ENCODE data around the gene NIN. TPM values are rescaled to one million over a fixed set of nuclear protein-coding genes. Genes with fewer than 3 reads are reported as not detected.

NIN gene
- total RNA-seq, 1 experiment from 2014 or later: 19.2 TPM

DNA sequence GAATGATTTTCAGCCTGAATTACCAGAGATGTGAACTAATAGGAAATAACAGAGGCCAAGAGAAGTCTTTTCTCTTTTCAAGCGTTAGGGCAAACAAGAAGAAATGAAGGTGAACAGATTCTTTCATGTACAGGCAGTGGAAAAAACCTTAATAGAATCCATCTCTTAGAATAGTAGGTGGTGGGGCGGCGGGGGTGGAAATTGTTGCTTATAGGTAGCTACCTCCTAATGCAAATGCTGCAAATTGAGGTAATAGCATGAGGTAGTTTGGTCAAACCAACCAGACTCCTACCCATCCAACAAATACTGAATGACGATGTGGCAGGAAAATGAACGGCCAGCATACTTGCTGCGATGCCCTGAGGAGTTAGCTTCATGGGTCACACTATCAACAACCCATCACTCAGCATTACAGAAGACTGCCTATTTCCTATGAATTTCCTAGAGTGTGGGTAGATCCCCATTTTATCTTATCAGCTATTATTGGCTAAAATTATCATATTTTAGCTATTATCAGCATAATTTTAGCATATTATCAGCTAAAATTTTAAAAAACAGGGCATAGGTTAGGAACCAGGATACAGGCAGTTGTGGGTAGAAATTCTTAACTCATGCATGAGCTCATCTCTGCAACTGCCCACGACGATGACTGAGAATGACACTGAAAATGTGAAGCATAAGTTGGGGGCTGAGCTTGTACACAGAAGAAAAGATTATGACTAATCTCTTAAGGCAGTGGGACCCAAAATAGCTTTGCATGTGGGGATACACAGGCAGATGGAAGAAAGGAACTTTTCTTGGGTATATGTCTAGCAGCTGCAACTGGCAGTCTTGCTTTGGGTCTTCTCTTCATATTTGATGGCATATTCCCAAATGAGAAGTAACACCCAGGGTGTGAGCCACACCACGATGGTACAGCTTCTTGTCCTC lies 68.7 kb downstream of the NIN start:
- DNase-seq (ENCODE audit: low spot score): peak; percentile 57

DNA sequence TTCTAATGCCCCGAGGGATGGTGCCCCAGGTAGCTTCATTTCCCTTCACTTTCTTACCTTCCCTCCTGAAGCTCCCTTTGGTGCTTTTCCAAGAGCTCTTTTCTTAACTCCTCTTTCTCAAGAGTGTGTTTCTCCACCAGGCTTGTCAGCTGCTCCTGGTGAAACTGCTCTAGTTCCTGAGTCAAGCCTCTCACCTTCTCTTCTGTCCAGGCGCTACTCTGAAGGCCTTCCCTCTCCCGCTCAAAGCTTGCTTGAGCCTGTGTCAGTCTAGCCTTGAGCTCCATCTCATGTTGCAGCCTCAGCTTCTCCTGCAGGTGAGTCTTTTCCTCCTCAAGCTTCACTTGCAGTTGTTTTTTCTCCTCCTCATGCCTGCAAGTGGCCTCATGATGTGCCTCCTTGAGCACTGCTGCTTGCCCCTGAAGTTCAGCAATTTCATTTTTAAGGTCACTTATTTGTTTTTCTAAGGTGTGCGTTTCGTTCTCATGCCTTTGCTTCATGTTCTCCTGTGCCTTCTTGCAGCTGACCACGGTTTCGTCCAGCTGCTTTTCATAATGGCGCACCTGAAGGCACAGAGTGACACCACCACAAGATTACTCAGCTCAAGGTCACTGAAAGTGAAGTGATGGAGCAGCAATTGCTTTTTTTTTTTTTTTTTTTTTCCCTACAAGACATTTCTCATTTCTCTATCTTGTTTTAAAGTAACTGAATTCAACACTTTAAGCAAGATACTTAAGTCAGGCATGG lies 71.0 kb downstream of the NIN start:
- DNase-seq (ENCODE audit: low spot score): no peak

DNA sequence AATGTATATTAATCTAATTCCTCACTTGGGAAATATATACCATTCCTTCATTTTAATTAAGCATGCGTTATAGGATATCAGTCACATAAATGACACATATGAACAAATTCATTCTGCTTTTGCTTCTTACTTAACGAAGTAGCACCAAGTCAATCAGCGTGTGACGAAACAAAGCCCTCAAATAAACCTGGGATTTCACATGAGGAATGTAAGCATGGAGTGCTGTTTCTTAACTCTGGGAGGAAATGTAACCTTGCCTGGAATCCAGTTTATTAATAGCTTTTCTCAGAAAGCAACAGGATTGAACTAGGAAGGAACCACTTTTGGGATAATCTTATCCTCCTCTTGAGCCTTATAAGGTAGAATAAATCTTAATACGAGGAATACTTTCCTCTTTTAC lies 72.0 kb downstream of the NIN start:
- DNase-seq (ENCODE audit: low spot score): no peak

DNA sequence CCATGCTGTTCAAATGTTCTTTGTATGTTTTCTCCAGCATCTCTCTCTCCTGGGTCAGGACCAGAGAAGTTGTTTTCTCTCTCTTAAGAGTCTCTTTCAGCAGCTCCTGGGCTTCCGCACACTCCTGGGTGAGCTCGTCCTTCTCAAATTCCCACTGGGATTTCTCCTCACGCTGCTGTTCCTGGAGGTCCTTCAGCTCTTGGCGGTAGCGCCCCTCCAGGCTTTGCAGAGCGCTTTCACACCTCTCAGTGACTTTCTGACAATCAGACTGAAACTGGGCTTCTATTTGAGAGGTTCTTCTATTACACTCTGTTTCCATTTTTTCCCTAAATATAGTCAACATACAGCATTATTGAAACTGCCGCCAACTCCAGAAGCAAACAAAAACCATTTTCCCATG lies 72.7 kb downstream of the NIN start:
- DNase-seq (ENCODE audit: low spot score): no peak

DNA sequence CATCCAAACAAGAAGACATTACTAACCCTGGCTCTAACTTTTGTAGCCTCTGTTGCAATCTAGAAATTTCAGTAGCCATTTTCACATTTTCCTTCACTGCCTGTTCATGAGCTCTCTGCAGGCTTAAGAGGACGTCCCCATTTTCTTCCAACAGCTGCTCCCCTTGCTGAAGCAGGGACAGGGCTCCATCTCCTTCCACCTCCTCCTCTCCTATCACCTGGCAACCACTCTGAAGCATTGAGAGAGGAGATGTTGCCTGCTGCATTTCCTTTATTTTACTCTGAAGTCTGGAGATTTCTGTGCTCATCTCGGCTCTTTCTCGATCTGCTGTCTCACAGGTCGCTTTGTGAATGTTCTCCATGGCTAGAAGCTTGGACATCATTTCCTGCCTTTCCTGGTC lies 73.3 kb downstream of the NIN start:
- no peak for DNase-seq (ENCODE audit: low spot score)

DNA sequence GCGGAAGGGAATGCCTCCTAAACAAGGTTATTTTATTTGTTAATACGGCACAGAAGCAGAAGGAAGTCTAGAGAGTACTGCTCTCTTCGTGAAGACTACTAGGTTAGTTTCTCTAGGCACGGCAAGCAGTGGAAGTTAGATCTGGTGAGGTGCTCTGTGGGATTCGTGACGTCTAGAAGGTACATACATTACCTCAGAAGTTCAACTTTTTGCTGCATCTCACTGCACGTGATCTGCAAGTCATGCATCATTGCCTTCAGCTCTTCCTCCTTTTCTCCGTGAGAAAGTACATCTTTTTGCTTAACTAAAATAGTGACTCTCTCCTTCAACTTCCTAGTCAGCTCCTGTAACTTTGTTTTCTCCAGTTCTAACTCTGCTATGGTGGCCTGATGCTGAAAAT lies 74.7 kb downstream of the NIN start:
- no peak for DNase-seq (ENCODE audit: low spot score)

DNA sequence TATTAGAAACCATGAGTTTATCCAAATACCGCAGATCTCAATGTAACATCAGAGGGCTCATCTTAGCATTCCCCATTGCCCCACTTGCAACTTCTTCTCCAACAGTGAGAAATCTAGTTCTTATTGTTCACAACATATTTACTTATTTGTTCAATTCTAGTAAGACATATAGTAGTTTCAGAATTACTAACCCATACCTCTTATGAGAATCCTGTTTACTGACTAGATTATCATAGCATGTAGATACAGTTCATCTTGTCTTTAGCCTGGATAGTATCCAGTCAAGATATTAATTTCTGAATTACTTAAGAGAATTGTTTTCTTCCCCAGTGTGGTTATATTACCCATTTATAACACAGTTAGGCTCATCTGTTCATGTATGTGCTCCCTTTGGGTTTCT lies 80.6 kb downstream of the NIN start:
- no peak for DNase-seq (ENCODE audit: low spot score)

DNA sequence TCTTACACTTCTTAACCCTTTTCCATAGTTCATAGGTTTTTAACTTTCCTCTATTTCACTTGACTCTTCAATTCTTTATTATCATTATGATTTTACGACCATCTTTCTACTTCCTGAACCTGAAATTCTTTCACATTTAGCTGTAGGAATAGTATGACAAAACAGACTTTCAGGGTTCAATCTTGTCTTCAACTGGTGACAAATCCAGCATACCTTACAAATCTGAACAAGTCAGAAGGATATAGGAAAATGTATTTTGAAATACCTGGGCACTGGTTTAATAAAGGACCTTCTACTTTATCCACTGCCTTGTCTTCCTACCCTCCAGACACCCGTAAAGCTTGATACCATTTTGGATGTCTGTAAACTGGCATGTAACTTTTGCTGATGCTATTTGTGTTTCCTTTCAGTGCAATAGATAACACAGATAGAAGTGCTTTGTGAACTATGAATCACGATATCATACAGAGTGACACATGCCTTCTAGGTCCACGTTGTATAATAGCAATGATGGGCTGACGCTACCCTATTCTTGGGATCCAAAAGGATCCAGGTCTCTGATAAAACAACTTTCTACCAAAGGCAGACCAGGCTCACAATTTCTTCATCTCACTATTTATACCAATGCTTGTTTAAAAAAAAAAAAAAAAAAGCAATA lies 85.4 kb downstream of the NIN start:
- no peak for DNase-seq (ENCODE audit: low spot score)

DNA sequence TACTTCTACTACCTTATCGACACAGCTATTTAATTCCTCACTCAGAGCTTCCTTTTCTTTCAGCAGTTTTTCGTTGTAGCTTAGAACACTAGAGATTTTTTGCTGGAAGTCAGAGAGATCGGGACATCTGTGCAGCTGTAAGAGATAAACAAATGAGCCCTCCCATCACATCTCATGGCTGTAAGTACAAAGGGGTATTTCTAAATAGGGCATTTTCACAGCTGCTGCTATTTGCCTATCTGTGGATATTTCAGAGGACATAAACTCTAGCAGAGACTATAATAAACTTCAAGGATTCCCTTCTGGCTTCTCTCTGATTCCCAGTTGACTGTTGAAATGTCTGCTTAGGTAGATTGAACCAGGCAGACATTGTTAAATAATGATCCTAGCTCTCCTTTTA lies 86.7 kb downstream of the NIN start:
- DNase-seq (ENCODE audit: low spot score): no peak

DNA sequence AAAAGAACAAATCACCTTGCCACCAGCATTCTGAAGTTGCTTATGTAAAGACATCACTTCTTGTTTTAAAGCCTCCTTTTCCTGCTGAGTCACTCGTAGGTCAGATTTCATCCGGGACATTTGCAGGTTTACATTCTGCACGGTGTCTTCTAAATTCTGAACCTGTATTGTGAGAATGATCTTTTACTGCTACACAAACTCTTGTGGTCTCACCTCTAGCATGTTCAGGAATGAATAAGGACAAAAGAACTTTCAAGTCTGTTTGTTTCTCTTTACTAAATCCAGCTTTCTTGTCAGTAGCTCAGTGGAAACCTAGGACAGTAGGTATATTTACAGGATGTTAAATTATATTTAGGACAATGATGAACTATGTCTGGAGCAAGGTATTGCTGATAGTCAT lies 89.4 kb downstream of the NIN start:
- DNase-seq (ENCODE audit: low spot score): peak; percentile 26

DNA sequence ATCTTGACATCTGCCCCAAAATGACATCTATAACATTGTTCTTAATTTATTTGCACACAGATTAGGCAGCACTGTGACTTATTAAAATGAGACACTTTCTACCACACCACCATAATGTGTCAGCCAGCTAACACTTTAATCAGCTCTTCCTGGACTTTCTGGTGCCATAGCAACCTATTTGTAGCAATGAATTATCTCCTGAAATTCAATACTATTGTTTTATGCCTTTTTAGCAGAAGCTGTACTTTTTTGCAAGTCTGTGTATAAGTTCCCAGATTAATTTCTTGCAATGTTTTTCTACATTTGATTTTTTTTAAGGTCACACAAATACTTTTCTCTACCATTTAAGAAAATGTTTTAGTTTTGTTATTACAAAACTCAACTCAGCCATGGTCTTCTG lies 90.1 kb downstream of the NIN start:
- no peak for DNase-seq (ENCODE audit: low spot score)

DNA sequence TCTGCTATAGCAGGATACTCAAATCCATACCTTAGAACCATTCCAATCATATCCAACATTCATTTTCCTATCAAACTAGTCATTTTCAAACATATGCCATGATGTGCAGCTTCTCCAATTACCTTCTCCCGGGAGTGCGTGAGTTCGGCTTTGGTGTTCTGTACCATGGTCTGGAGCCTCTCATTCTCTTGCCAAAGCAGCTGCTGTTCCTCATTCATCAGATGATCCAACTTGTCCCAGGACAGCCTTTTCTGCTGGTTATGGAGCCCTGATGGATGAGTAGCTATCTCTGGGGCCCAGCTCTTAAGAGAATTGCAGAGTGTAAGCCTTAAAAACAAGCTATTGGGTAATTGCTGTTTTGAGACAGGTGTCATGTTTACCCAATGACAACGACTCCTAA lies 91.8 kb downstream of the NIN start:
- DNase-seq (ENCODE audit: low spot score): no peak

DNA sequence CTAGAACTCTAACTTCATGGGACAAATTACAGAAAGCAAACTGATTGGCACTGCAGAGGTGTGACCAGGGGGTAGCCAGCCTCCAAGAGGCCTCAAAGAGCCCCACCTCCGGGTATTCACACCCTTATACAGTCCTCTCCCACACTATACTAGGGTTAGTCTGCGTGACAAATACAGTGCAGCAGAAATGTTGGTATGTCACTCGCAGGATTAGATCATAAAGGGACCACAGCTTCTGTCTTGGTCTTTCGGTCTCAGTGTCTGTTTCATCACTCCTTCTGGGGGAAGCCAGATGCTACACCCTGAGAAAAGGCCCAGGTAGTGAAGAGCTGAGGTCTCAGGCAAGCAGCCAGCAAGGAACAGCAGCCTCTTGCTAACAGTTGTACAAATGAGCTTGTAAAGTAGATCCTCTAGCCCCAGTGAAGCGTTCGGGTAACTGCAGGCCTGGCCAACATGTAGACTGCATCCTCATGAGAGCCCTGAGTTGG lies 94.0 kb downstream of the NIN start:
- DNase-seq (ENCODE audit: low spot score): no peak

DNA sequence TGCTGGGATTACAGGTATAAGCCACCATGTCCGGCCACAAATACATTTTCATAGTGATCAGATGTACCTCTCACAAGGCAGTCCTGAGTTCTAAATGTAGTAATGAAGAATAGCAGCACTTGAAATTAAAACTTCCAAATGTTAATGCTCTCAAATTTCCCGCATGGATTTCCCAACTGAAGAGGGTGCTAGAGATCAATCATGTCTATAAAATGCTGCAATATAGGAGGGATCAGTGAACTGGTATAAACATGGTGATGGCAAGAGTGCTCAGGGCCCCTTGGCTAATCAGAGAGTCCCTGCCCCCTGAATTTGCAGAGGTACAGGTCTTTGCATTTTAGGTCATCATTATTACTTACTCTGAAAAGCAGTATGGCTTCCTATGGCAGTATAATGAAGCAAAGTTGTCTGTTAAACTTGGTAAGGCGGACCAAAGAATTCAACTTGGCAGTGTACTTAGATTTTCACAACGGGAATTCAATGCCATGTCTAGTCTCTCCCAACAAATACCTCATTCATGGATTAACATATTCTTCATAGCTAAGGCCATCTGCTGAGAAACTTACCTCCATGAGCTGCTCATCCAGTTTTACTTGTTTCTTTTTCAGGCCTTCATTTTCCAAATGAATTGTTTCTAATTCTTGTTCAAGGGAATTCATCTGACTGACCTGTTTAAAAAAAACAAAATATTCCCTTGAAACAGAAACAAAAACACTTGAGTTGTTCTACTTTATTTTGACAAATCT lies 95.8 kb downstream of the NIN start:
- DNase-seq (ENCODE audit: low spot score): no peak

DNA sequence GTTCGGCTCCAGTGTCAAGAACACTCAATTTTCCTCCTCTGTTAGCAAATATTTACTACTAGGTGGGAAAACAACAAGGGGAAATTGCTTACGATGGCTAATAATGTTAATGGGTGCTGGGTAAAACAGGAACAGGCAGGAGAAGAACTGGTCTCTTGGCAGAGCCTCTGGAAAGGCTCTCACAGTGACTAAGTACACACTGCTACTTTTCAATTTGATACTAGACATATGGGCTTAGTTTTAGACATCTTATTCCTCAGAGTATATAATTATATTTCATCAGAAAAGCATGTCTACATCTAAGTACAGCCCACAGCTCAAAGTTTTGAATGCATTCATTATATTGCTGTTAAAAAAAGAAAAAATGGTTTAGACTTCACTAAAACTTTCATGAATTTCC lies 97.5 kb downstream of the NIN start:
- no peak for DNase-seq (ENCODE audit: low spot score)

DNA sequence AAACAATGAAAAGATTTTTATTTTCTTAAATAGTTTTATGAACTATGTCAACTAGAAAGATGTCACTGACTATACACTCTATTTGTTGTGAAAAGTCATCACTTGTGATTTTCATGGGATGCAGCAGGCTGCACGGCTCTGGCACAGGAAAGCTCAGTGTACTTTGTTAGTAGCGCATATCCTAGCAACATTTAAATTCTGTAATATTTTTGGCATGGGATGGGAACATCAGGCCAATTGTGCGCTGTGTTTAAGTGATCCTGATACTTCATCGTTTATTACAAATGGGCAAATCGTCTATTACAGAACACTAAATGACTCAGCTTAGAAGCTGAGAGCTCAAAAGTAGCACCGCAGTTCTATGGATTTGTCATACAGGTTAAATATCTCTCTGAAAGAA lies 102.1 kb downstream of the NIN start:
- no peak for DNase-seq (ENCODE audit: low spot score)

DNA sequence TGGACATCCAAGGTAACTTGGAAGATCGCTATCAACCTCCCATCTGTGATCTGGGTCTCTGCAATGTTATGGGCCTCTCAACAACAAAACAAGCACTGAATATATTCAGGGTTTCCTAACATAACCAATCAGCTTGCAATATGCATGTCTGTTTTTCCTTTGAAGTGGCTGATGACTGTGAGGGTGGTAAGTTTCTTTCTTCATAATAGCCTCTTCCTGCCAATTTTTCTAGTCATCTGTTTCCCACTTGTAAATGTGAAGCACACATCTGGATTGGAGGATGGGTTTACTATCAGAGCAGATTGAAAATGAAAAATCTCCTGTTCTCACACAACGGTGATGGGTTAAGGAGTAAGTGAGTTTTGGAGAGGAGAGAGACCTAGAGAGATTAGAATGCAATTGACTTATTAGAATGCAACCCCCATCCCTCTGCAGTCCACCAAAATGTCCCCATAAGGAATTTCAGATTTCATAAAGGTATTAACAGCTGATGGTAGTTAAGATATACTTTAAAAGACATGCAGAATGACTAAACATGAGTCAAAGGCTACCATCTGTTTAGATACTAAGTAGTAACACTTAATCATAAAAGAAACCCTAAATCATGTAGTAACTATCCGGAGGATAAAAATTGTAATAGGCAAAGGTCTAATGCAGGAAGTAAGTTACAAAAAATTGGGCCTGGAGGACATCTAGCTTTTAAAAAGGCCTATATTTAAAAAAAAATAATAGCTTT lies 104.4 kb downstream of the NIN start:
- peak; percentile 27 for DNase-seq (ENCODE audit: low spot score)

DNA sequence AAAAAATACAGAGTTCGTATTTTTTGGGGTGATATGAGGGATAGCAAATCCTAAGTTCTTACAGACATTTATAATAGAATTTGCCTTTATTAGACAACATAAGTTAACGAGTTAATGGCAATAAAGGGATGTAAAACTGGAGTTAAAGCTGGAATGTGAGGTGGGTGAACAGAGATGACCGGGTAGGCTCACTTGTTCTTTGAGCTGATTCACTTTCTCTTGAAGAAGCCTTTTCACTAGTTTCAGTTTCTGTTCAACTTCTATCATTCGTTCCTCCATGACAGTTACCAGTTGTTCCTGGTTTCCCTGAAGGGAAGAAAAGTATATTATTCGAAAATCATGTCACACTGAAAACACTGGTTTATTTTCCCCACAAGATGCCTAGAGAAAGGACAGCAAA lies 105.2 kb downstream of the NIN start:
- DNase-seq (ENCODE audit: low spot score): no peak

DNA sequence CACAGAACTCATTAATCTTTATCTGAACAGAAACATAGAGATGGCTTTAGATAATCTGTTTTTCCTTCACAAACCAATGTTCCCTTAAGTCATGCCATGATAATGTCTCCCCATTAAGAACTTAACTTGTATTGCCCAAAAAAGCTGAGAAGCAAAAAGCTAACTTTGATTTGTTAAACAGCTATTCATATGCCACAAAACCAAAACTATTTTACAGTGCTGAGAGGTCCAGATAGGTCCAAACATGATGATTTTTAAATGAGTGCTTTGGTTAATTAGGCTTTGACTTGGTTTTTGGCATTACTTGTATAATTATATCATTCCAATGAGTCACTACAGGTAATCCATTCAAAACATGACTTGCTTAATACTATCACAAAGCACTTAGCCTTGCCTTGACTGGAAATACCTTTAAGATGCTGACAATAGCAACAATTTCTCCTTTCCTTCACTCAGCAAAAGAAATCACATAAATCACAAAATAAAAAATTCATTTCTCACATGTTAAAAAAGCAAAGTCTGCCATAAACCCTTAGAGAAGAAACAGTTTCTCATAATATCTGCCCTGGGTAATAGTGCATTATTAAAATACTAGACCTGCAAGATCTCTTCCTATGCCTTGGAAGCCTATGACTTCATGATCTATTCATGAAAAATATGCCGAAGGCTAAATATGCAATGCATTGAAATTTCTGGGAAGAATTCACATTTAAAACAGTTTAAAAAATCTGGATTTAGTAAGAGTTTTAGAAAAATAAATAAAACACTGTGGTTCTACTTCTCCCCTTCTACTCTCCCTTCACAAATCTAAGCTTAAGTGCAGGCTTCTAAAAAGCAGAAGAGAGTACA lies 110.8 kb downstream of the NIN start:
- no peak for DNase-seq (ENCODE audit: low spot score)

DNA sequence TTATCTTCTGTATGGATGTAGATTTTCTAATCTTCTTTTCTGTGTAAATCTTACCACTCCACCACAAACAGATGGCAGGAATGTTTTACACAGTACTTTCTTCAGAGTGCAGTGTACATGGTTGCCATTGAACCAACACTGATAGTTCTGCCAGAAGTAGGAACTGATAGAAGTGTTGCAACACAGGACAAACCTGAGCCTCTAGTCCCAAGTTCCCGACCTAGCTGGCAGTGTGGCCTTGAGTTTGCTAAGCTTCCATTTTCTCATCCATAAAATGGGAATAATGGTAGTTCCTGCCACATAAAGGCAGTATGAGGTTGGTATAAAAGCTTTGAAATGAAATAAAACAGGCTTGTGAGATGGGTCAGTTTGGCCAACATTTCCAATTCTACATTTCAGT lies 112.0 kb downstream of the NIN start:
- DNase-seq (ENCODE audit: low spot score): no peak

Data from A172 (cell line).